Sciatic nerve (tissue), 2 donors: ENCODE data around the gene SRPRA. TPM values are rescaled to one million over a fixed set of nuclear protein-coding genes. Genes with fewer than 3 reads are reported as not detected.
"Not testable (repeated sequence)": the region's sequence is repeated elsewhere in the genome, so short reads cannot be mapped to it uniquely, and the experiment has no call there.

Experiments used
- ATAC-seq: fragments of 200-7000 bp; cut with Tn5 transposase; one replicate; pipeline ENCODE4 v1.9.1; 2020; ENCODE audit warnings: mild to moderate bottlenecking, moderate library complexity
- DNase-seq: peaks from one replicate; pipeline ENCODE4 v3.0.0-alpha.2; 2020; ENCODE audit warnings: low spot score
- intact Hi-C: fragments of 100-400 bp; cut with DNase I; formaldehyde crosslinking; loops from one replicate; pipeline ENCODE4 v1.14.2; 2022
- total RNA-seq: library from RNA; stranded (reverse); fragmentation: NEBNext Ultra II Directional; extraction: Animal tissue kit (Norgen Biotek cat#: 25700); gene quantifications from one replicate; pipeline ENCODE4 v1.2.1, GENCODE V29; 2021
- donor health status: DM: no; HTN: no; CAD: no.
- donor health status: DM: no; HTN: no; CAD: no.

Gene SRPRA
- total RNA-seq, 1 donor from 2014 or later, result 80.4 TPM

DNA sequence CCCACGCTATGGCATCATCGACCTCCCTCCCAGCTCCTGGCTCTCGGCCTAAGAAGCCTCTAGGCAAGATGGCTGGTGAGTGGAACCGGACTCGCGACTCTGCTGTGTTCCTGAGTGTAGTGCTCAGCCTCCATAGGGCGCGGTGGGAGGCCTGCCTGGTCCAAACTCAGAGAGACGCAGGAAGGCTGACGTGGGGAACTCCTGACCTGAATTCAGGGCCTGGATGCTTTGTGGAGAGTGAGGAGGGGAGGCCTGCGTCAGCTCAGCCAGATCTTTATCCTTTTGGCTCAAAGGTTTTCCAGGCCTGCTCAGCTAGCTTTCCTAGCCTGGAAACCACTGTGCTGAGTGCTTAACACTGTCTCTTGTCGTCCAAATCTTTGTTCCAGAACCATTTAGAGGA is 22.2 kb upstream of the SRPRA start:
- no peak for ATAC-seq
- intact Hi-C loops, result no loop called here
- DNase-seq, result no peak

DNA sequence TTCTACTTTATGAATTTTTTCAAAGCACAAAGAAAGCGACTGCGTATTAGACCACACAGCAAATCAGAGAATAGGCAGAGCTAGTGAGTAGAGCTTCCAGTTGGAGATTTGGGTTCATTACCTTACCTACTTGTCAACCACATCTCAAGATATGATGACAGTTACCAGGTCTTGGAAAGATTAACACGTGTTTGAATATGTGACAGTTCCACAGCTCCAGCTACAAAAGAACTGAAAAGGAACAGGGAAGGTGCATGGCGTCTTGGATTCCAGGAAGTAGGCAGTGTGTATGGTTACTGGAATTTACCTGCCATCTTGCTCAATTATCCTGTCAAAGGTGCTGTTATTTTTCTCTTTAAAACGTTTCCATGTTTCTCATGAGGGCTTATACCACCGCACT is 19.5 kb upstream of the SRPRA start:
- ATAC-seq (no peak), DNase-seq (no peak)
- intact Hi-C loops, result no loop called here

DNA sequence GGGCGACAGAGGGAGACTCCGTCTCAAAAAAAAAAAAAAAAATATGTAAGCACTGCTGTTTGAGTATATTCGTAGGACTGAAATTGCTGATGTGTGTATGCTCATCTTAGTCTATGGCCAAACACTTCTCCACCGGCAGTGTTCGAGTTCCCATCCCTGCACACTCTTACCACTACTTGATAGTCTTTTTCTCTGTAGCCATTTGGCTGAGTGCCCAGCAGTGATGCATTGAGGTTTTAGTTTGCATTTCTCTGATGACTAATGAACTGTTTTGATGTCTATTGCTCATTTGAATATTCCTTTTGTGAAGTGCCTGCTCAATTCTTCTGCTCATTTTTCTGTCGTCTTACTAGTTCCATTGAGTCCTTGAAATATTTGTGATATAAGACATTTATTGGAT is 16.1 kb upstream of the SRPRA start:
- no peak for ATAC-seq
- peak; percentile 78 for DNase-seq
- intact Hi-C loops, result no loop called here

DNA sequence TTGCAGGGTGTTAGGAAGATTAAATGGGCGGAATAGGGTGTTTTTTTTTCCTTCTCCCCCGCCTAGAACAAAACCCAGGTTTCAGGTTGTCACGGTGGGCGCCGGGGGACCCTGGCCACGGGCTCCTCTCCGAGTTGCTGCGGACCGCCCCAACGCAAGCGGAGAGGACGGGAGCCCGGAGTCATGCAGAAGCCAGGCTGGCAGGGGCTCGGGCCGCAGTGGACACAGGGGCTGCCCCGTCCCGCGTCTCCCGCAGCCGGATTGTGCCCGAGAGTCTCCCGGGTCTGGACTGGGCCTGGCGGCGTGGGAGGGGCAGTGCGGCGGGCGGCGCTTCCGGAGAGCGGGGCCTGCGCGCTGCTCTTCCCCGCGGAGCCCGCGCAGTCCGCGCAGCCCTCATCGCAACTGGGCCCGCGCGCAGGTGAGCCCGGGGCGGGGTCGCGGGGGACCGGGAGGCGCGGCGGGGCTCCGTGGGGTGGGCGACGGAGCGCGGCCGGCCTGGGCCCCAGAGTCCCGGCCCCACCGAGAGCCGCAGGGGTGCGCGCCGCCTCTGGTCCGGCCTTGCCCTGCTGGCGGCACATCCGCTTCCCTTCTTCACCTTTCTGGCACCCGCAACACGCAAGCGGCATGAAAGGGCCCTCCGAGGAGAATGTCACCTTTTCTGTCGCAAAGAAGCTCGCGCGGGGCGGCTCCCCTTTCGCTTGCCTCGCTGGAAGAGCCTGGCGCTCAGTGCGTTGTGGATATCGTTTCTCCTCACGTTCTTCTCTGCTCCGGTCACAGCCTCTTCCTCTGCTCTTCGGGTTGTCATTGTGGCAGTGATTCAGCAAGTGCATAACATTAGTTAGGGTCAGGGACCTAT is 14.3 kb upstream of the SRPRA start, which contains the start of gene TIRAP:
Gene TIRAP (plus strand): TSS at position 358 of the 856 bp plus-strand sequence. CDS start 7,802 bp downstream, outside the sequence.
- ATAC-seq, result peak; percentile 94
- peak; percentile 82 for DNase-seq
- intact Hi-C loops, result no loop called here

DNA sequence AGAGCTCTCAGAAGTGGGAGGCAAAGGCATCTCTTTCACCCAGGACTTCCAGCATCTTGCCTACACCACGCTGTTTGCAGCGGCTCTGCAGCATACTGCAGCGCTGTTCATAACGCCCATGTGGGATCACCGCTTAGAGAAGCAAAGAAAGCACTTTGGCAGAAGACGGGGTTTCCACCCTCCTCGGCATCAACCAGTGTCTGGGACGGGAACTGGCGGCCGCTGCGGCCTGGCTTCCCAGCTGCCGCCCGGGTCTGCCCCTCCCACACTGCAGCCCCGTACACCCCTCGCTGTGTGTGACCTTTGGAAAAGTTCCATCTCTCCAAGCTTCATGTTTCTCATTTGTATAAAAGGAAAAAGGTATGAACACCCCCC is 13.7 kb upstream of the SRPRA start:
- intact Hi-C loops, result no loop called here
- ATAC-seq, result peak; percentile 75
- DNase-seq, result peak; percentile 72

DNA sequence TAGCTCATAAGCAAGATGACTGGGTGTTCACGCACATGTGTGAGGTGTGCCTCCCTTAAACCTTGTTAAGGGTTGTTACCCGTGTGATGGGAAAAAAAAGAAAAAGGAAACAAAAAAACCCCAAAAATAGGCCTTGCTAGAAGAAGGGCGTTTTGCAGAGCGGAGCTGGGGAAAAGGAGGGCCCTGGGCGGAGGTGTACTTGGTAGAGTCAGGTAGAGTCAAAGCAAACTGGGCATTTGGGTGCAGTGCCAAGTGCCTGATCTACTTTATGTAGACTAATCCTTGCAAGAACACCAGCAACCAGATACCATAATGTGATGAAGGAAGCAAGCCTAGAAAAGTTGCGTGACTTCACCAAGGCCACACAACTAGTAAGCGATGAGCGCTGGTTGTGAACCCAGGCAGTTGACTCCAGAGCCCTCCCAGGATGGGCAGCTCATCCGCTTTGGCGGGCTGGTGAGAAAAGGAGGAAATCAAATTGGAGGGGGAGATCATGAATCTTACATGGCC is 13.0 kb upstream of the SRPRA start:
- ATAC-seq, result no peak
- DNase-seq, result no peak
- intact Hi-C loops, result no loop called here

DNA sequence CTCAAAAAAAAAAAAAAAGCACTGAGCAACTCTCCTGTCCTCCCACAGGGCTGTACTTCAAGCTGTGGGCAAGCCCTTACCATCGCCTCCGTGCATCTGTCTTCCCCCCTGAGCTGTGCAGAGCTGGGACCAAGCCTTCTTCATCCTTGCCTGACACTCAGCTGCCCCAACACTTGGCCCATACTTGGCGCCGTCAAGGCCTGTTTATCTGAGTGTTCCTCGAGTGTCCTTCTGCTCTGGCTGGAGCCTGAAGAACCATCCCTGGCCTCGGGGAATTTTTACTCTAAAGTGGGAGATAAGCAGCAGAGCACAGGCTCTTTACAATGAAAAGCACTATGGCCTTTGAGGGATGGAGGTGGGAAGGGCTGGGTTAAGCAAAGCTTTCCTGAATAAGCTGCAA is 12.6 kb upstream of the SRPRA start:
- ATAC-seq, result no peak
- DNase-seq, result no peak
- intact Hi-C loops, result no loop called here

DNA sequence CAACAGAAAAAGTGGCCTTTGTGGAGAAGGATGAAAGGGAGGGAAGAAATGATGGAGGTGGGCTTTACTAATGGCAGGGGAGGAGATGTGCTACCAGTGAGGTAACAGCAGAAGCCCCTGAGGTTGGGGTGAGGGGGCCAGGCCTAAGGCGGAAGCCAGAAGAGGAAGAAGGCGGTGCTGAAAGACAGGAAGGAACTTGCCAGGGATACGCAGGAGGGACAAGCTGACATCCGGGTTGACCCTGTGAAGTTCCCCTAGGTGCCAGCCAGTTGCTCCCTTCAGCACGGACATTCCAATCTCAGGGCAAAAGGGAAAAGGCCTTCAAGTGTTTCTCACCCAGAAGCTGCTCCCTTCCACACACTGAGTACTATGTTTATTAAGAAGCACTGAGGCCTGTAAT is 11.9 kb upstream of the SRPRA start:
- intact Hi-C loops, result no loop called here
- ATAC-seq, result no peak
- DNase-seq, result no peak

DNA sequence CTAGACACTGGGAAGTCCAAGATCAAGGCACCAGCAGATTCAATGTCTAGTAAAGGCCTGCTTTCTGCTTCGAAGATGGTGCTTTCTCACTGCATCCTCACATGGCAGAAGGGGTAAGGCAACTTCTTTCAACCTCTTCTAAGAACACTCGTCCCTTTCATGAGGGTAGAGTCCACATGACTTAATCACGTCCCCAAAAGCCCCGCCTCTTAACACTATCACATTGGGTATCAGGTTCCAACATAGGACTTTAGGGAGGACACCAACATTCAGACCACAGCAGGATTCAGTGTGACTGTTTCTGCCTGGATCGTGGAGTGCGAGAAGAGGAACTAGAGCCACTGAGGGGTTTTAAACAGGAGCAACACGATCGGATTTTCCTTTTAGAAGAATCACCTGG is 10.5 kb upstream of the SRPRA start:
- intact Hi-C loops, result no loop called here
- no peak for ATAC-seq
- DNase-seq, result no peak

DNA sequence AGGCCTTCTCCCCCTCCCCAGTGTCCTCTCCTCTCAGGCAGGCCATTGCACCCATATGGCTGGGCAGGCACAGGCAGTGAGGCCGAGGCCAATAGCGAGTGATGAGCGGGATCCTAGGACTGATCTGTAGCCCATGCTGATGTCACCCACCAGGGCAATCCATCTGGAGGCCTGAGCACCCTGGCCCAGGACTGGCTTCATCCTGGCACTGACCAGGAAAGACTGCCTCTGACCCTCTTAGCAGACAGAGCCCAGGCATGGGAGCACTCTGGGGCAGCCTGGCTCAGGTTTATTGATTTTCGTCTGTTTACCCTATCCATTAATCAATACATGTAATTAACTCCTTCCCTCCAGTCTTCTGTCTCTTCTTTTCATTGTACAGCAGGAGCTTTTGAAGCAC is 9.1 kb upstream of the SRPRA start:
- DNase-seq (no peak), ATAC-seq (no peak)
- intact Hi-C loops, result no loop called here

DNA sequence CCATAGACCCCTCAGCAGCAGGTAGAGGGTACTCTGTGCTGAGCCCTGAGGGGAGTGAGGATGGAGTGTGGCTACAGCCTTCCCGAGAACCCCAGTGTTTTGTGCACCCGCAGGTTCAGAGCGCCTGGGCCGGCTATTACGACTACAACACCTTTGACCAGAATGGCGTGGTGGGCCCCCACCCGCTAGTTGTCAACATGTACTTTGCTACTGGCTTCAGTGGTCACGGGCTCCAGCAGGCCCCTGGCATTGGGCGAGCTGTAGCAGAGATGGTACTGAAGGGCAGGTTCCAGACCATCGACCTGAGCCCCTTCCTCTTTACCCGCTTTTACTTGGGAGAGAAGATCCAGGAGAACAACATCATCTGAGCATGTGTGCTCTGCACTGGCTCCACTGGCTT is 8.6 kb upstream of the SRPRA start:
- ATAC-seq, result no peak
- intact Hi-C loops, result no loop called here
- no peak for DNase-seq

DNA sequence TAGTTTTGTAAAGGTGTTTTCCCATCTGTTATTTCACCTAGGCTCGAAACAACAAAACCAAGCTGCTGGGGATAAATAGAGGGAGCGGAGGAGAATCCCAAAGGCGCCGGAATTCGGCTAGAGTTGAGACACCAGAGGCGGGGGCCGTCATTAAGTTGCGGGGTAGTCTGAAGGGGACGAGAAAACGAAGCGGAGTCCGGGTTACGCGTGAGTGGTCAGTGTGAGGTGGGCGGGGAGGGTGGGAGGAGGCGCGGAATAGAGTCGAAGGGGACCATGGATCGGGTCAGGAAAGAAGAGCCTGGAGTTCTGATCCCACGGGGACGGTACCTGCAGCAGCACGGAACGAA is 361 bp downstream of the SRPRA start:
- intact Hi-C loops, result no loop called here
- no peak for DNase-seq
- ATAC-seq, result no peak

DNA sequence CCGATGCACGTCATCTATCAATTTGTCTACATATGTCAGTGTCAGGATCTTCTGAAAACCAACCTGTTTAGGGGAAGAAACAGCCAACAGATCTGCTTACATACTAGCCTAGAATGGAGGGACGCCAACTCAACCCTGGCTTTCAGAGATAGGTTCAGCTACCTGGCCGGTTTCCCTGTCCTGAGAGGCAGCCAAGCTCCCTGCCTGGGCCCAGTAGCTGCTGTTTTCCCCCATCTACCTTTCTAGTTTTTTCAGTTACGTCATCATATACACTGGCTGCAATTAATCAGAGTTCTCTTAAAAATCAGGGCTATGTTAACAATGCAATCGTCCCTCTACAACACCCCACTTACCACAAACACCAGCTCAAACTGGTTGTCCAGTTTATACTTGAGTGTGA is 1.0 kb downstream of the SRPRA start:
- ATAC-seq, result no peak
- intact Hi-C loops, result no loop called here
- DNase-seq, result no peak

DNA sequence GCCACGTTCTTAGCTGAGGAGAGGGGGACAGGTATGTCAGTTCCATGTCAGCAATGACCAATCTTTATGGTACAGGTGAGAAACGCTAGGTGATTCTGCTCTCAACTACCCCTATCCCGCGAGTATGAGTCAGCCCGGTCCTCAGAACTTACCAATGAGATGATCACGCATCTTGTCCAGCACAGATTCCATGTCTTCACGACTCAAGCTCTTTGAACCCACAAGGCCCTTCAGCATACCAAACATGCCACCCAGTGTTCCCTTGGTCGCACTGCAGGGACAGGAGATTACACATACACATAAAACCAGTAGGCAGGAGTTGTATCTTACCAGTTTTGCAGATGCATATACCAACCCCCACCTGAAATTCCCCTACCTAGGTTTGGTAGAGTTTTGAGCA is 2.9 kb downstream of the SRPRA start:
- no peak for ATAC-seq
- intact Hi-C loops, result loop anchor here (2.0 kb wide), 1 partner anchor 55 kb away; the partner anchor contains the start of genes FAM118B and RPUSD4
- no peak for DNase-seq

DNA sequence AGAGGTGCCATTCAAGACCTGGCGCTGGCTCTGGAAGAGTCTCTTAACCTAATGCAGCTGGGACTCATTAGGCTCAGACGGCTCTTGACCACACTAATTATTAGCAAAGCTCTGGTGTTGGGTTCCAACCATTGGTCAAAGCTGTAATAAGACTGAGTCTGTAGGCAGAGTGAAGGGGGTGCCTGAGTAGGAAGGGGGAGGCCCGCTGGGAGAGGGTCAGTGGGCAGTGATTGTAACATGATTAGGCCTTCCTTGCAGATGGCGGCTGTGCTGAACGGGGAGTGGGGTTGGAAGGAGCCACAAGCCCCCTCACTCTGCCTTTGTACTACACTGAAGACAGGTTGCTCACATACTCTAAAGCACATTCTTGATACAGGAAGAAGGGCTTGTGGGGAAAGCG is 5.2 kb downstream of the SRPRA start:
- ATAC-seq, result no peak
- DNase-seq, result no peak
- intact Hi-C loops, result no loop called here

DNA sequence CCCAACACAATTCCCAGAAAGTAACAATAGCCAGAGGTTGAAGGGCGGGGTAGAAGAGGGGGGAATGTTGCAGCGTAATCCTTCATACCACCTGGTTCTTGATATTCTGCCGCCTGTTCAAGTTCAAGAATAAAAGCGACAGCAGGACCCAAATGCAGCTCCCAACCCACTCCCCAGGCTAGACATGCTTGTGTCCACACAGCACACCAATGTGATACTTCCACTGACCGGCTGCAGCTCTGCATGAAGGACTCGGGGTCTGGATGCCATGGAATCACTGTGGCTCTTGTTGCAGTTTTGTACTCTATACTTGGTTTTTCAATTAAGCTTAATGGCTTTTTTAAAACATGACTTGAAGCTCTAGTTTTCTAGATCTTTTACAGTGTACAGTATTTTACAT is 6.5 kb downstream of the SRPRA start:
- intact Hi-C loops, result no loop called here
- ATAC-seq, result no peak
- DNase-seq, result no peak

DNA sequence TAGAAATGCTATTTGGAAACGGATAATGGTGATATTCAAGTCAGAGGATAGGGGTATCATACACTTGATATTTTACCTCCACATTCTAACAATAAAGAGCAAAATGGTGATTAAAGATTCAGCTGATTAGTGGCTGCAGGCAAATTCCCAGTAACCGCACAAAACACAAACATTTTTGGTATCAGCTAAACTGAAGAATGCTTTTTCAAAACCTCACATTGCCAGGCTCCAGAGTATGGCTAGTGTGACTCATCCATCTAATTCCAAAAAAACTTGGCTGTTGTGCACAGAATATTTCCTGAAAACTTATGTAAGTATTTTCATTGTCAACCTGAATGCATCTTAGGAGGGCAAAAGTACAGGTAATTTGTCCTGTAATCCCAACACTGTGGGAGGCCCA is 10.9 kb downstream of the SRPRA start:
- DNase-seq (no peak), ATAC-seq (no peak)
- intact Hi-C loops, result no loop called here

DNA sequence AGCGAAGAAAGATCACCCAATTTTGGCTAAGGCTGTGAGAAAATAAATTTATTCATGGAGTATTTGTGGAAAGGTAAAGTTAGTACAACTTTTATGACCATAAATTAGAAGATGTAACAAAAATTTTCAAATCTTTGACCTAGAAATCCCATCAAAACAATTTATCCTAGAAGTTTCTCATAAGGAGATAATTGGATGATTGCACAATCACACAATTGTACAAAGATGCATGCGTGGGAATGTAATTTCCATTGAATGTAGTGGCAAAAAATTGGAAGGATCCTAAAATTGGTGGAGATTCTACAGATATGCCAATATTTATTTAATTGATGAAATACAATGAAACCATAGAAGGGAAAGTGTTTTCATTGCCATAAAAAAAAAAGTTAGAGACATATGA is 11.6 kb downstream of the SRPRA start:
- ATAC-seq (no peak), DNase-seq (no peak)
- intact Hi-C loops, result no loop called here

DNA sequence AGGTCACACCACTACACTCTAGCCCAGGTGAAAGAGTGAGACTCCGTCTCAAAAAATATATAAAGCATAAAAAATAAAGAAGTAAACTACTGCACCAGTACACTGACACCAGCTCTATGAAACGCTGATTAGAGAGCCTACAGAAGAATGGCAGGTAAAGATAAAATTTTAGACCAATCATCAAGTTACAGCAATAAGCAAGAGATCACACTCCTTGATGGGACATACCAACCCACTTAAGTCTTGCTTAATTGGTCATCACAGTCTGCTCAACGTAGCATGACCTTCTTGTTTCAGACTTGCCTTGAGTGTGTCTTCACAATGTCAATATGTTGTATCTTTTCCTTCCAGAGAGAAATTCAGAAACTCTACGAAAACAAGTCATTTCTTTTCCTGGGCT is 12.5 kb downstream of the SRPRA start:
- no peak for DNase-seq
- intact Hi-C loops, result no loop called here
- ATAC-seq, result no peak

DNA sequence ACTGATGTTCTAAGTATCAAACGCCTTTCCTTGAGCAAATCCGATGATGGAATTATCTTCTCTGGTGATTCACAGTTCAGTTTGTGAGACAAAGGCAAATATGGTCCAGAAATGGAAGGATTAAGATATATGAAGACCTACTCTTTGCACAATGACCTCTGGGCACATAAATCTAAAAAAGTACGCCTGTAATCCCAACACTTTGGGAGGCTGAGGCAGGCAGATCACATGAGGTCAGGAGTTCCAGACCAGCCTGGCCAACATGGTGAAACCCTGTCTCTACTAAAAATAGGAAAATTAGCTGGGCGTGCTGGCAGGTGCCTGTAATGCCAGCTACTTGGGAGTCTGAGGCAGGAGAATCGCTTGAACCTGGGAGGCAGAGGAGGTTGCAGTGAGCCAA is 13.2 kb downstream of the SRPRA start:
- DNase-seq, intact Hi-C loops, ATAC-seq: not testable (repeated sequence)

DNA sequence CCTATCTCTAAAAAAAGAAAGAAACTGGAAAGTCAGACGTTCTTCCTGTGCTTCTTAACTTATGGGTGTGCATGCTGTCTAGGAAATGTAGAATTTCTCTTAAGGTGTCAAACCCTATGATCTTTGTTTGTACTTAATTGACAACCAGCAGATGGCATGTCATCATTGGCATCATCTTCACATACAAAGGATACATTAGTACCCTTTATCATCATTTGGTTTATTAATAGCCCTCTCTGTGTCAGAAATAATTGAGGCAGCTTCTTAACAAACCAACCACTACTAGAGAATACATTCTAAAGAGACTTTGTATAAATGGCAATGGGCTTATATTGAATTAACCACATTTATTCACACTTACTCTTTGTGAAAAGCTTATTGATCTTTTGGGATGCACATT is 13.9 kb downstream of the SRPRA start:
- intact Hi-C loops, result no loop called here
- no peak for DNase-seq
- ATAC-seq, result no peak
